GM04504 (cell line): ENCODE data around the gene DNLZ.
"Not testable (repeated sequence)": the region's sequence is repeated elsewhere in the genome, so short reads cannot be mapped to it uniquely, and the experiment has no call there.

Source experiments
- DNase-seq: peaks from one replicate; pipeline ENCODE4 v3.0.0-alpha.2; 2012; ENCODE audit warnings: low read depth

DNLZ gene

DNA sequence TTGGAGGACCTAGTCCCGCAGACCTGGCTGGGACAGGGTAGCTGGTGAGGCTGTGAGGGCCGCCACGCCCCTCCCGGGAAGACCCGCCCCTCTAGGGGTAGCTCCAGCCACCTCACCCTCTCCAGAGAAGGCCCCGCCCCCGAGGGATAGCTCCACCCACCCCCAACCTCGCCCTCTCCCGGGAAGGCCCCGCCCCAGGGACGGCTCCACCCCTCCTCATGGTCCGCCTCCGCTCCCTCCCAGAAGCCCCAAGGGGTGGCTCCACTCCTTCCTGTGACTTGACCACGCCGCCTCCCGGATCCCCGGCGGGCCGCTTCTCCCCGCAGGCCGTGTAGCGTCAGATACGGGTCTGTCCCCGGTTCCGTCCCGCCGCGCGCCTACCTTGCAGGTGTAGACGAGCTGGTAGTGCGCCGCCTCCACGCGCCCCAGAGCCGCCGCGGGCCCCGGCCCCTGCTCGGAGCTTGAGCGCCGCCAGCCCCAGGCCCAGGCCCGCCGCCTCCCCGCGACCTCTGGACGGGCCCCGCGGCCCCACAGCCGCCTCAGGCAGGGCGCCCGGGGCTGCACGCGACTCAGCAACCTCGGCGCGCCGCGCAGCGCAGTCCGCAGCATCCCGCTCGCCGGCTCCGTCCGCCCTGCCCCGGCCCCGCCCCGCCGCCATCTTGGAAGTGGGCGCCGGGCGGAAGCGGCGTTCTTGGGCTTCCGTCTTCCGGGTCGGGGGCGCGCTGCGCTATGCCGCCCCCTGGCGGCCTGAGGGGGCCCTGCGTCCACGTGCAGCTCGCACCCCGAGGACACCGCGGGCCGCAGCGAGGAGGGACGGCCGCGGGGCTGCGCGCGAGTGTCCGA is at the start of gene DNLZ:
TSS of gene DNLZ (minus strand) at position 639 of the 843 bp plus-strand sequence. CDS start at position 609, 30 bp downstream.
- peak; percentile 92 for DNase-seq

DNA sequence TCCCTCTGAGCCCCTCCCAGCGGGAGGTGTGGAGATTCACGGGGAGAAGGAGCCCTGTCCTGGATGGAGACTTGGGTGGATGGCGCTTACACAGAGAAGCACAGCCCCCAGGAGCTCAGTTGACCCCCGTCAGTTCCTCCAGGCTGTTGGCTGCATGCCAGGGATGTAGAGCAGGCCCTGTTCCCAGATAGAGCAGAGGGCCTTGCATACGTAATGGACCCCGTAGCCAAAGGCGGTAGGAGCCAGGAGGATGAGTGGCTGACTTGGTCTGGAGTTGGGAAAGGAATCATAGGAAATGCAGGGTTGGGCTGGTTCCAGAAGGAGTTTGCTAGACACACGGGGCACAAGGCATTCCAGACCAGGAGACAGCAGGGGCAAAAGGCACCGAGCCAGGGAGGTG is 49.4 kb upstream of the DNLZ start:
- no peak for DNase-seq

GRCh38 chr9:136411378-136411777 is 47.8 kb upstream of the DNLZ start:
- no peak for DNase-seq

GRCh38 chr9:136410500-136411287 is 47.1 kb upstream of the DNLZ start, which contains the start of the genes ENTR1 and PMPCA:
TSS of gene ENTR1 (minus strand) at chr9:136410614. CDS start at chr9:136410397, 217 bp downstream.
TSS of gene PMPCA (plus strand) at chr9:136410658. CDS start at chr9:136410669, 11 bp downstream.
- peak; percentile 66 for DNase-seq

GRCh38 chr9:136409557-136410455 is 46.3 kb upstream of the DNLZ start:
- DNase-seq, result no peak

- DNase-seq, result no peak
These were observed 44.4 kb upstream of the DNLZ start for GRCh38 chr9:136407911-136408310.

DNA sequence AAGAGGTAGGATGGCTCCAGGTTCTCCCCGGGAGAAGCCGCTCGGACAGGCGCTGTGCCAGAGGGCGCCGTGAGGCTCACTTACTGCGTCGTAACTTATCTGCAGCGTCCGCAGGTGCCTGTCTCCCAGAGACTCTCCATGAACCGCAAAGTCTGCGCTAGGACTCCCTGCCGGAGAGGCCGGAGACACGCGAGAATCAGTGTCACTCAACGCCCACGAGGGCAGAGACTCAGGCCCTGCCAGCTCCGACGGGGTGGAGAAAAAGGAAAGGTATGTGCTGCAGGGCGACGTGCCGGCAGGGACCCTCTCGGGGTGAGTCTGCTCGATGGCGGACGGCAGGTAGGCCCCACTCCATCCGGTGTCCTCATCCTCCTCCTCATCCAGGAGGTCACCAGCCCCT is 43.5 kb upstream of the DNLZ start:
- not testable (repeated sequence) for DNase-seq

DNA sequence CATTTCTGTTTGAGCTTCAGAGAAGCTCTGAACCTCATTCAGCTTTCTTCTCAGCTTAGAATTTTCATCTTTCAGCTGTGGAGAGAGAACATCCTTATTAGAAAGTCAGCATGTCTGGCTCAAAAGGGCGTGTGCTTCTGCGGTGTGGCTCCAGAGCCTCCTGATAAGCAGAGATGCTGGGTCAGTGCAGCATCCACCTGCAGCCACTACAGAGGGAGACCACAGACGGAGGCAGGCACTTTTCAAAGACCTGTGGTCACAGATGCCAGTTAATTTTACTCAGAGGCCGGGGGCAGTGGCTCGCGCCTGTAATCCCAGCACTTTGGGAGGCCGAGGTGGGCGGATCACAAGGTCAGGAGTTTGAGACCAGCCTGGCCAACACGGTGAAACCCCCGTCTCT is 42.4 kb upstream of the DNLZ start:
- not testable (repeated sequence) for DNase-seq

- DNase-seq, result no peak
These were observed 41.9 kb upstream of the DNLZ start for GRCh38 chr9:136405481-136405880.

- DNase-seq, result no peak
These were observed 41.2 kb upstream of the DNLZ start for GRCh38 chr9:136404801-136405136.

- no peak for DNase-seq
These were observed 40.6 kb upstream of the DNLZ start for GRCh38 chr9:136403915-136404800.

DNA sequence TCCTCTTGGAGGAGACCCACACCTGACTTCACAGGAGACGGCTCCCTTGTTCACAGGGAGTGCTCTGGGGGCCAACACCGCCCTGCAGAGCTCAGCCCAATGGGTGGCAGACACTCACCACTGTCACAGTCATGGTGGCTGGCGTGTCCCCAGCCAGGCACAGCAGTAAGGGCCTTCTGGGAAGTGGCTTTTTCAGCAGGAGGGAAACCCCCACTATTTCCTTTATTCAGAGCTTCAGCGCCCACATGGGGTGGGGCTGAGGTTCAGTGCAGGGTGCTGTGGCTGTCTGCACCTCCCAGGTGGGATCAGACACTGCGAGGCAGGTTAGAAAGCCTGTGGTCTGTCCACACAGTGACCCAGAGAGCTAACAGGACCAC is 40.0 kb upstream of the DNLZ start:
- no peak for DNase-seq

DNA sequence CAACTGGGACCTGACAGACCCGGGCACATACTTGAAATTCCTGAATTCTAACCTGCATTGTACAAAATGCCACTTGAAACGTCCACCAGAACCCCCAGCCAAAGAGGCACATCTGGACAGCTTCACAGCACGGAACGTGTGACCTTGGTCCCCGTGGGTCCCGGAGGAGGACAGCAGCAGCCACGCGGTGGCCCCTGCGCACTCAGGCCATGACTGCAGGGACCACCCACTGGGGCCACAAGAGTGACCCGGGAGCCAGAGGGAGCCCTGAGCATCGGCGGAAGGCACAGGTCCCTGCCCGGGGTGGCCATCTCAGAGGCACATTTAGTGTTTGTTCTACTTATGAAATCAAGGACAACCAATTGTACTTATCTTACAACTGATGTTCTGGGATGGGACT is 38.5 kb upstream of the DNLZ start:
- DNase-seq, result no peak

DNA sequence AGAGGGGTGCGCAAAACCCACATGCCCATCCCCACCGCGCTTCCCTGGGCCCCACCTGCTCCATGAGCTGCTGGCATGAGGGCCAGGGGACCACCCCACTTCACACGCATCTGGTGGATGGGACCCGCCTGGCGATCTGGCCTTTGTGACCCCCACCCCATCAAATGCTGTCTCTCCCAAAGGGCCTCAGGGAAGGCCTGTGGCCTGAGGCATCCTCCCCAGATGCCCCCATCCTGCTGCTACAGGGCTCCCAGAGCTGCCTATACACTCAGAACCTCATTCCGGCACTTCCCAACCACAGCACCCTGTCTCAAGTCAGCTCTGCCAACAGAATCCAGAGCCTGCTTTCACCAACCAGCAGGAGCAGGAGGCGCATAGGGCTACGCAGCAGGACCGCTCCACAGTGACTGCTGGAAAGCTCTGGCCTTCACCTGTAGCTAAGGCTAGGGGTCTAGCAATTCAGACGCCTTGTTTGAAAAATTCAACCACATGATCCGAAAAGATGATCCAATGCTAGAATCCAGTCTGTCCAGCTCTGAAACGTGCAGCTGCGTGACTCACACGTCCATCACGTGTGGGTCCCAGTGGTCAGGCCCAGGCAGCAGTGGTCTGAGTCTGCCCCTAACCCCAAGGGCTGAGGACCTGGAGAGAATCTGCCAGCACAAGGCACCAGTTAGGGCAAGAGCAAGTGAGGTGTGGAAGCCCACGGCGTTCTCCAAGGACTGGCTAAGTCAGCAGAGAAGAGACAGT is 37.8 kb upstream of the DNLZ start:
- DNase-seq, result no peak

GRCh38 chr9:136400038-136400834 is 36.7 kb upstream of the DNLZ start, which contains the start of gene SNAPC4:
TSS of gene SNAPC4 (minus strand) at chr9:136400170. CDS start at chr9:136398428, 1,742 bp downstream.
- peak; percentile 59 for DNase-seq

DNA sequence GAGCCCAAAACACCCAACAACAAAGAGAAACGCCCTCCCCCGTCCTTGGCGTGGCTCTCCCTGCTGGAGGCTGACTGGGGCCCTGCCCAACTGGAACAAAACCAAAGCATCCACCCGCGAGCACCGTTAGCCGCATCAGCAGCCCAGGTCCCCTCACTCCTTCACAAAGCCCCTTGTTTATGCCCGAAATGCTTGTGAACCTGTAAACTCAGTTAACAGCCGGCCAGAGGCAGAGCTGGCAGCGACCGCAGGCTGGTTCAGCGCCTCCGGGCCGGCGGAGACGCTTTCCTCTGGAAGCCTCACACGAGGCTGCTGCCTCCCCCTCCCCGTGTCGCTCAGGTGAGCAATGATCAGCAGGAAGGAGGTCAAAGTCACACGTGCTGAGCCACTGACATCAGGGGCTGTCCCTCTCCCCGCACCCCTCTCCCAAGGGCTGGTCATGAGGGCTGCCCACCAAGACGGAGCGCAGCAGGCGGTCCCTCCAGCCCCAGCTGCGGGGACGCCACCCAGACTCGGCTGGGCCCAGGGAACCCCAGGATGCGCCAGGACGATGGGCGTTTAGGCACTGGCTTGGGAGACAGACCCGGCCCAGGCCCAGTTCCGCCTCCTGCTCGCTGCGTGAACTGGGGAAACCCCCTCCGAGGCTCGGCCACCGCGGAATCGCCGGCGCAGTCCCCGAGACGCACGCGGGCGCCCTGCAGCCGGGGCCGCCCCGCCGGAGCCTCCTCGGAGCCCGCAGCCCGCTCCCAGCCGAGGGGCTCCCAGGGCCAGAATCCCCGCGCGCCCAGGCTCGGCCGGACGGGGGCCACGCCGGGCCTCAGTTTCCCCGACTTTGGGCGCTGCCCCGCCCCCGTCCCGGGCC is 35.9 kb upstream of the DNLZ start:
- no peak for DNase-seq

DNA sequence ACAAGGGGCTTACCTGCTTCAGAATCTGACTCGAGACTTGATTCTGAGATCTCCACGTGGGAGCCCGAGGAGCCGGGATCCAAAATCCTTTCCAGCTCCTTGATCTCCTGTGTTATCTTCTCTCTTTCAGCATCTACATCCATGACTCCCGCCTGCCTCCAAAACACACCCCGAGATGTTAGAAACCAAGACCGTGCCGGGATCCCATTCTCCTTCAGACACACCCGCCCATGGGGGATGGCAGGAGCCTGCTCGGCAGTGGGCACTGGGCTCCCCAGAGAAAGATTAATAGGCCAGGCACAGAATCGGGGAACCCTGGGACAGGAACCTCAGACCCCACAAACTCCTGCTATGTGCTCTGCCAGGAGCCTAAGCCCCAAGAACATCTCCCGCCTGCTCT is 34.7 kb upstream of the DNLZ start:
- DNase-seq, result no peak

DNA sequence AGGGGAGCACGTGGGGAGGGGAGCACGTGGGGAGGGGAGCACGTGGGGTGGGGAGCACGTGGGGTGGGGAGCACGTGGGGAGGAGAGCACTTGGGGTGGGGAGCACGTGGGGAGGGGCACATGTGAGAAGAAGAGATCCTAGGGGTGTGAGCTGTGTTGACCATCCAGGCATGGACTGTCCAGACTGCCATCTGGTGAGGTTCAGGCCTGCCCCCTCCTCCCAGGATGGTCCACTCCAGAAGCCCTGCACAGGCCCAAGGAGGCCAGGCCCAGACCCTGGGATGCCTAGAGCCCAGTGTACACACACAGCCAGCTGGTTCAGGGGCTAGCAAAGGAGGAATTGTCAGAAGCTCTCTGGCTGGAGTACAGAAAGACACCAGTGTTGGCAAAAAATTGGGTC is 34.1 kb upstream of the DNLZ start:
- DNase-seq, result no peak

GRCh38 chr9:136396219-136396515 is 32.6 kb upstream of the DNLZ start:
- no peak for DNase-seq
